ENCODE results near the gene SLC25A10. TPM values are rescaled to one million over a fixed set of nuclear protein-coding genes. Genes with fewer than 3 reads are reported as not detected.

SLC25A10 gene
- total RNA-seq, 1 donor from 2014 or later: 23.7 TPM

DNA sequence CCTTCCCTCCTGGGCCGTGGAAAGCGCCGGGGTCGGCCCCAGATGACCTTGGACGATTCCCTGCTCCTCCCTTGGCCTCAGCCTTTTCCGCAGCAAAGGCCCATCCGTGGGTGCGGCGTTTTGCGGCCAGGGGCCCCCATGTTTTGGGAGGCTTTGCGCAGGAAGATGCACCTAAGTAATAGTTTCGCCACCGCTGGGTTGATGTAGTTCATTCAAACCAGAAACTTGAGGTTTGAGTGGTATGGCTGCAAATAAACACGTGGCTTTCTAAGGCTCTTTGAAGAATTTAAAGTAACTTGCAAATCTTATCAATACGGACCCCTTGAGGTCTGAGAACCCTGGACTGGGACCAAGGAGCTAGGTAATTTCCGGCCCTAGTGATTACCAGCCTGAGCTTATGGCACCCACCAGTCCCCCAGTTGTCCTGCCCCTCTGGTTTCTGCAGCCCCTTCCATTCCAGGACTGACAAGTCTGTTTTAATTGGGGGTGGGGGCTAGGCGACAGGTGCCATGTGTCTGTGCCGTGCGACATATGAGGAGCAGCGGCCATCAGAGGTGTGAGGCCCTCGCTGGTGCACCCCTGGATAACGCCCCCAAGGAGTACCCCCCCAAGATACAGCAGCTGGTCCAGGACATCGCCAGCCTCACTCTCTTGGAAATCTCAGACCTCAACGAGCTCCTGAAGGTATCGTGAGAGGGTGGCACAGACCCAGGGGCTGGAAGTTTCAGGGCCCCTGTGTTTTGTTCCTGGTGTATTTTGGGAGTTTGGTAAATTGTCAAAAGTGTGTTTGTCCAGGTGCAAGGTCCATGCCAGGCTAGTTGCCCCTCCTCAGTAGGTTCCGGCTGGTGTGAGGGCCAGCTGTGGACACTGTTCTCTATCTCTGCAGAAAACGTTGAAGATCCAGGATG, 8.1 kb upstream of the SLC25A10 start:
- Histone ChIP-seq H3K4me3 (ENCODE audit: low read depth, low read length) (peak overlapping the region; percentile 91), H3K27me3 (ENCODE audit: control insufficient read depth, insufficient read depth, low read length) (no peaks in the 10 kb centered on the region), H3K36me3 (ENCODE audit: control insufficient read depth, insufficient read depth, low read length) (peaks cover 6% of the 10 kb centered on the region)
- TF ChIP-seq, protein P1, sequence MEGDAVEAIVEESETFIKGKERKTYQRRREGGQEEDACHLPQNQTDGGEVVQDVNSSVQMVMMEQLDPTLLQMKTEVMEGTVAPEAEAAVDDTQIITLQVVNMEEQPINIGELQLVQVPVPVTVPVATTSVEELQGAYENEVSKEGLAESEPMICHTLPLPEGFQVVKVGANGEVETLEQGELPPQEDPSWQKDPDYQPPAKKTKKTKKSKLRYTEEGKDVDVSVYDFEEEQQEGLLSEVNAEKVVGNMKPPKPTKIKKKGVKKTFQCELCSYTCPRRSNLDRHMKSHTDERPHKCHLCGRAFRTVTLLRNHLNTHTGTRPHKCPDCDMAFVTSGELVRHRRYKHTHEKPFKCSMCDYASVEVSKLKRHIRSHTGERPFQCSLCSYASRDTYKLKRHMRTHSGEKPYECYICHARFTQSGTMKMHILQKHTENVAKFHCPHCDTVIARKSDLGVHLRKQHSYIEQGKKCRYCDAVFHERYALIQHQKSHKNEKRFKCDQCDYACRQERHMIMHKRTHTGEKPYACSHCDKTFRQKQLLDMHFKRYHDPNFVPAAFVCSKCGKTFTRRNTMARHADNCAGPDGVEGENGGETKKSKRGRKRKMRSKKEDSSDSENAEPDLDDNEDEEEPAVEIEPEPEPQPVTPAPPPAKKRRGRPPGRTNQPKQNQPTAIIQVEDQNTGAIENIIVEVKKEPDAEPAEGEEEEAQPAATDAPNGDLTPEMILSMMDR (IDR thresholded peaks at IDR 0.05; ENCODE audit: insufficient read depth, low read length, poor library complexity, severe bottlenecking): no peak
- no peak for DNase-seq (ENCODE audit: low read depth)

DNA sequence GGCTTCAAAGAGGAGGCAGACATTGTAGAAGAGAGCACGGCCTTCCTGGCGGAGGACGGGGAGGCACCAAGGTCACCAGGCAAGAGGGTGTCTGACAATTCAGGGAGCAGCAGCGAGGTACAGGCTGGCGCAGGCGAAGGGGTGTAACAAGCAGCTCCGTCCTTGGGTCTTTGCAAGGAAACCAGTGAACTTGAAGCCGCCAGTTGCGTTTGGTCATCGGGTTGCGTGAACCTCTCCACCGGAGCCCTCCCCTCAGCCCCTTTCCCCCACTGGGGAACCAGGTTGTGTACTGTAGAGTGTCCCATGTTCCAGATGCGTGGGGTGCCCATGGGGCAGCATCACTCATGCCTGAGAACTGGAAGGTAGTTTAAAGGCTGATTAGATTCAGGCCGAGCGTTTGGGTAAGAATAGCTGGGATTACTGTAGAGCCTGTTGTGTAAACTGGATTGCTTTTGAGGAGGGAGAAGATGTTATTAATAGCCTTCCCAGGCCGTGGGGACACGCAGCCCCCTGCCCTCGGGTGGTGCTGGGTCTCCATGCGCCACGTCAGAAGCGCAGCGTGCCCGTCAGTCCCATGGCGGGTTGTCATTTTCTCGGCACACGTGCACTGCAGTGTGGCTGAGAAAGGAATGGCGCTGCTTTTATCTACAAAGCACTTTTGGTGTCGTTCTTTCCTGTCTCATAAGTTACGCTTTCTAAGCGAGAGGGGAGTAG, 6.4 kb upstream of the SLC25A10 start:
- TF ChIP-seq, protein P1 (IDR thresholded peaks at IDR 0.05; ENCODE audit: insufficient read depth, low read length, poor library complexity, severe bottlenecking): no peak
- Histone ChIP-seq H3K4me3 (ENCODE audit: low read depth, low read length) (no peak overlapping the region), H3K27me3 (ENCODE audit: control insufficient read depth, insufficient read depth, low read length) (no peaks in the 10 kb centered on the region), H3K36me3 (ENCODE audit: control insufficient read depth, insufficient read depth, low read length) (peaks cover 5% of the 10 kb centered on the region)
- DNase-seq (ENCODE audit: low read depth): no peak

DNA sequence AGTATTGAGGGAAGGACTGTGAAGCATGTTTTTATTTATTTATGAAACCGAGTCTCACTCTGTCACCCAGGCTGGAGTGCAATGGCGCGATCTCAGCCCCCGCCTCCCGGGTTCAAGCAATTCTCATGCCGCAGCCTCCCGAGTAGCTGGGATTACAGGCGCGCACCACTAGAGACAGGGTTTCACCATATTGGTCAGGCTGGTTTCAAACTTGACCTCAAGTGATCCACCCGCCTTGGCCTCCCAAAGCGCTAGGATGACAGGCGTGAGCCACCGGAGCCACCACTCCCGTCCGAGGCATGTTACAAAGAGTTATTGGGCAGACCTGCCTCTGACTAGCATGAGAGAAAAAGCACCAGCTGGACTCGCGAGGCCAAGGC, 5.9 kb upstream of the SLC25A10 start:
- H3K36me3 ChIP-seq (ENCODE audit: control insufficient read depth, insufficient read depth, low read length): peaks cover 3% of the 10 kb centered on the region
- TF ChIP-seq, protein P1 (IDR thresholded peaks at IDR 0.05; ENCODE audit: insufficient read depth, low read length, poor library complexity, severe bottlenecking): no peak
- H3K27me3 ChIP-seq (ENCODE audit: control insufficient read depth, insufficient read depth, low read length): no peaks in the 10 kb centered on the region
- no peak overlapping the region for H3K4me3 ChIP-seq (ENCODE audit: low read depth, low read length)
- no peak for DNase-seq (ENCODE audit: low read depth)

DNA sequence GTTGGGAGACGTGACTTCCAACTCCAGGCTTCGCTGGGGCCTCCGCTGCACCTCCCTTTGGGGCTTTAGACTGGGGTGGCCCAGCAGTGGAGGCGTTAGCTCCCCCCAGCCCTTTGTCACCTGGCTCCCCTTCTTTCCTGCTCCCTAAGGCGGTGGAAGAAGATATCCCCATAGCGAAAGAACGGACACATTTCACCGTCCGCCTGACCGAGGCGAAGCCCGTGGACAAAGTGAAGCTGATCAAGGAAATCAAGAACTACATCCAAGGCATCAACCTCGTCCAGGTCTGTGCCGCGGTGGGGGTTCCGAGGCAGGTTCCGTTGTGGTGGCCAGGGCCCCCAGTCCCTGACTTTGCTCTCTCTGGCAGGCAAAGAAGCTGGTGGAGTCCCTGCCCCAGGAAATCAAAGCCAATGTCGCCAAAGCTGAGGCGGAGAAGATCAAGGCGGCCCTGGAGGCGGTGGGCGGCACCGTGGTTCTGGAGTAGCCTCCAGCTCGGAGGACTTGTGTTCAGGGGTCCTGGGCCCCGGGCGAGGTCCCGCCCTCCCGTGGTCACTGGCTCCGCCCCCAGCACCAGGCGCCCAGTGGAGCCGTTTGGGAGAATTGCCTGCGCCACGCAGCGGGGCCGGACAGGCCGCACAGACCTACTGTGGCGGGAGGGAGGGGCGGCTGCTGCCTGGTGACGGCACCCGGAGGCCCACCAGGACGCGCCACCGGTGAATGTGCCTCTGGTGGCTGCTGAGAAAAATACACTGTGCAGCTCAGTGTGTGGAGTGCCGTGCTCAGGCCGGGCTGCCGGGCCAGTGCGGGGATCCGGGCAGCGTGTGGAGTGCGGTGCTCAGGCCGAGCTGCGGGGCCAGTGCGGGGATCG, 5.1 kb upstream of the SLC25A10 start:
- TF ChIP-seq, protein P1 (IDR thresholded peaks at IDR 0.05; ENCODE audit: insufficient read depth, low read length, poor library complexity, severe bottlenecking): no peak
- Histone ChIP-seq H3K27me3 (ENCODE audit: control insufficient read depth, insufficient read depth, low read length) (no peaks in the 10 kb centered on the region), H3K36me3 (ENCODE audit: control insufficient read depth, insufficient read depth, low read length) (peaks cover 1% of the 10 kb centered on the region), H3K4me3 (ENCODE audit: low read depth, low read length) (no peak overlapping the region)
- no peak for DNase-seq (ENCODE audit: low read depth)

DNA sequence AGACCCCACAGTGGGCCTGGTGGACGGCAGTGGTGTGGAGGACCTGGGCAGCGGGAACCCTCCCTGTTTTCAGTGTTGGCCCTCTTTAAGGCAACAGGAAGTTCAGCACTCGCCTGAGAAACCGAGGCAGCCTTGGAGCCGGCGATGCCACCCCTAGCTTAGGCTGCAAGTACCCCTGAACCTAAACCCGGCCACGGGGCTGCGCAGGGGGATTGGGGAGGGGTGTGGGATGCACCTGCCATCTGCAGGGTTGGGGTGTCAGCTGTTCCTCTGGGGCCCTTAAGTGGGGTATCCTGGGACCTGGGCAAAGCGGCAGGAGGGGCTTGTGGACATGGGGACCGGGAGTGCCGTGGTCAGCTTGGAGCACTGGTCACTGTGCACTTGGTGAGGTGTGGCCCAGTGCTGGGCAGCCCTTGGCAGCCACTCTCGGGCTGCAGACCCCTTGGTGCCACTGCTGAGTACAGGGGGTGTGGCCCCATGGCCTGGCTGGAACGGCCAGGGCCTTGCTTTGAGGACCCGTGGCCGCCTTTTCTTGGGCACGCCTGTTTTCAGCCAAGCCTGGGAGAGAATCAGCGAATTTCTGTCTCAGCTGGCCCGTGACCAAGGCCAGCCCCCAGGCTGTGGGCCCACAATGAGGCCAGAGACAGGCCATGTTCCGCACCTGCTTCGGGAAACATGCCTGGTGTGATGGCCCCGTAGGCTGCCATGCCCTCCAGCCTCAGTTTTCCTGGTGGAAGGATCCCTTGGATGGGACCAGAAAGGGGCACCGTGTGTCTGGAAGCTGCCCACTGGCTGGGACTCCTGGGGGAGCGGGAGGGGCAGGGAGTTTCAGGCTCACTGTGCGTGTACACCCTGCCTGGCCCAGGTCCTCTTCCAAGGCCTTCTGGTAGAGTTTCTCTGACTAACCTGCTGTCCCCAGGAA, 4.1 kb upstream of the SLC25A10 start:
- Histone ChIP-seq H3K27me3 (ENCODE audit: control insufficient read depth, insufficient read depth, low read length) (no peaks in the 10 kb centered on the region), H3K36me3 (ENCODE audit: control insufficient read depth, insufficient read depth, low read length) (peaks cover 1% of the 10 kb centered on the region), H3K4me3 (ENCODE audit: low read depth, low read length) (no peak overlapping the region)
- no peak for DNase-seq (ENCODE audit: low read depth)
- TF ChIP-seq, protein P1 (IDR thresholded peaks at IDR 0.05; ENCODE audit: insufficient read depth, low read length, poor library complexity, severe bottlenecking): no peak

Measured in kidney epithelial cell (primary cell).